ENCODE results near the gene ZFP2. TPM values are rescaled to one million over a fixed set of nuclear protein-coding genes. Genes with fewer than 3 reads are reported as not detected.

ZFP2 gene
- total and polyA plus RNA-seq, 2 of the 13 experiments (the other 11 are each of a cell fraction or from before 2014, with no cell fraction given), result 0.27 to 0.42 TPM

GRCh38 chr5:178859625-178860521 is 35.8 kb upstream of the ZFP2 start, which contains the start of gene ZNF354B (continued):
- TF ChIP-seq POGK (CRISPR knock-in tag; conservative IDR thresholded peaks at IDR 0.05) (peak; percentile 91), ZMYM2 (CRISPR knock-in tag; IDR thresholded peaks at IDR 0.05) (peak; percentile 60; the same call in 1 of the 2 replicates), ZBTB49 (CRISPR knock-in tag; IDR thresholded peaks at IDR 0.05; ENCODE audit: borderline replicate concordance) (no peak), STAG1 (CRISPR knock-in tag; IDR thresholded peaks at IDR 0.05) (peak; percentile 23; the same call in 1 of the 2 replicates), KLF13 (CRISPR knock-in tag; IDR thresholded peaks at IDR 0.05) (no peak), ZNF646 (CRISPR knock-in tag; IDR thresholded peaks at IDR 0.05) (no peak), GRHL1 (CRISPR knock-in tag; conservative IDR thresholded peaks at IDR 0.05) (no peak), ZNF24 (IDR thresholded peaks at IDR 0.05) (no peak), ZNF572 (CRISPR knock-in tag; IDR thresholded peaks at IDR 0.05) (0 out of 2 replicates have a peak, but pooled peaks have one; percentile 69), ZNF616 (CRISPR knock-in tag; IDR thresholded peaks at IDR 0.05; ENCODE audit: low read depth) (0 out of 2 replicates have a peak, but pooled peaks have one; percentile 33), HNRNPUL1 (IDR thresholded peaks at IDR 0.05; ENCODE audit: low read depth, low read length) (no peak), ZBTB37 (CRISPR knock-in tag; IDR thresholded peaks at IDR 0.05) (no peak), ZNF180 (CRISPR knock-in tag; IDR thresholded peaks at IDR 0.05; ENCODE audit: borderline replicate concordance, low read depth) (no peak), KLF9 (CRISPR knock-in tag; IDR thresholded peaks at IDR 0.05; ENCODE audit: low read depth) (no peak)
